Activated CD4-positive, alpha-beta T cell treated with anti-CD3 and anti-CD28 coated beads, Interleukin-2, amount 50 U/mL, for 1 hour (primary cell): ENCODE data around the gene BAHCC1.
"Not testable (repeated sequence)": the region's sequence is repeated elsewhere in the genome, so short reads cannot be mapped to it uniquely, and the experiment has no call there.

Source experiments
- DNase-seq: peaks from one replicate; pipeline ENCODE4 v3.0.0-alpha.2; 2020

The BAHCC1 gene

GRCh38 chr17:81414756-81415516, 19.7 kb downstream of the BAHCC1 start:
- no peak for DNase-seq

GRCh38 chr17:81415681-81416080, 20.4 kb downstream of the BAHCC1 start:
- DNase-seq = no peak

GRCh38 chr17:81416612-81417011, 21.4 kb downstream of the BAHCC1 start:
- DNase-seq = no peak

GRCh38 chr17:81417049-81417878, 22.0 kb downstream of the BAHCC1 start:
- DNase-seq = no peak

- DNase-seq = no peak
These were observed 22.8 kb downstream of the BAHCC1 start for GRCh38 chr17:81417879-81418709.

- no peak for DNase-seq
These were observed 23.6 kb downstream of the BAHCC1 start for GRCh38 chr17:81418710-81419318.

GRCh38 chr17:81419319-81419885, 24.1 kb downstream of the BAHCC1 start:
- no peak for DNase-seq

GRCh38 chr17:81419886-81420768, 24.9 kb downstream of the BAHCC1 start:
- DNase-seq = no peak

- DNase-seq = no peak
These were observed 25.7 kb downstream of the BAHCC1 start for GRCh38 chr17:81420769-81421462.

GRCh38 chr17:81422776-81423697, 27.8 kb downstream of the BAHCC1 start:
- no peak for DNase-seq

- no peak for DNase-seq
These were observed 28.4 kb downstream of the BAHCC1 start for GRCh38 chr17:81423698-81424071.

GRCh38 chr17:81424151-81425017, 29.1 kb downstream of the BAHCC1 start:
- DNase-seq = no peak

GRCh38 chr17:81425041-81425440, 29.8 kb downstream of the BAHCC1 start:
- DNase-seq = not testable (repeated sequence)

- DNase-seq = not testable (repeated sequence)
These were observed 30.6 kb downstream of the BAHCC1 start for GRCh38 chr17:81425716-81426392.

GRCh38 chr17:81426393-81427172, 31.3 kb downstream of the BAHCC1 start:
- no peak for DNase-seq

GRCh38 chr17:81427173-81428120, 32.2 kb downstream of the BAHCC1 start:
- no peak for DNase-seq
